ENCODE measurements around the gene MSRB2.

DNA sequence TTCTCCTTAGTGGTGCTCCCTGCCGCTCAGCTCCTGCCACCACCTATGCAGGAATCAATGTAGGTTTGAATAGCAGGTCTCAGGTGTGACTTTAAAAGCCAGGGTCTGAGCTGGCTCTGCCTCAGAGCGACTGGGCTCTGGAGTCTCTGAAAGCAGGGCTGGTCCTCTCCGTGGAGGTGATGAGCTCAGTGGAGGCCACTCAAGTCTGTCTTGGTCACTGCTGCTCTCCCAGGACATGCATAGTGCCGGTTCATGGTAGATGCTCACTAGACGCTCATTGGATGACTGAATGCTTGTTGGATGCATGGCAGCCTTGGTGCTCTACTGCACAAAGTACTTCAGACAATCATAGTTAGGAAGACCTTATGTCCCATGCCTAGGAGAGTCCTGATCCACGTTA is 51.7 kb downstream of the MSRB2 start:
- no peak for TF ChIP-seq L3MBTL2 (conservative IDR thresholded peaks at IDR 0.05)
- no peak for TF ChIP-seq BHLHE40 (IDR thresholded peaks at IDR 0.05; ENCODE audit: borderline replicate concordance)
- no peak for TF ChIP-seq ELF4 (IDR thresholded peaks at IDR 0.05)
